H1 (cell line): Measurements from ENCODE around the gene PTPRD. TPM values are rescaled to one million over a fixed set of nuclear protein-coding genes. Genes with fewer than 3 reads are reported as not detected.

Experiments used
- CTCF ChIA-PET: fragments of 300-600 bp; sonication (Branson Sonifier 250); formaldehyde crosslinking; loops from one replicate; lab custom pipeline; 2021; ENCODE audit not compliant: partially characterized antibody; lab: Charles Lee
- POLR2A ChIA-PET: fragments of 300-600 bp; sonication (Branson Sonifier 250); formaldehyde crosslinking; loops from one replicate; lab custom pipeline; 2021; ENCODE audit warnings: inconsistent platforms; ENCODE audit not compliant: partially characterized antibody; lab: Charles Lee
- DNase-seq, 2 experiments: peaks; one replicate each; pipeline versions ENCODE4 v3.0.0 to v3.0.0-alpha.2; 2010 to 2022; ENCODE audit warnings: low spot score in 2 of 2, low read depth in 1 of 2, mixed read lengths in 1 of 2
- FAIRE-seq: peaks from 2 replicates; lab custom pipeline; 2011; peaks lifted over from hg19 to GRCh38; lab: Jason Lieb, UNC
- H2AFZ ChIP-seq: 2 replicates; pipeline ENCODE4 v1.8.1; 2012; ENCODE audit warnings: low read length, inconsistent platforms
- H2AK5ac ChIP-seq: 2 replicates; pipeline ENCODE4 v1.6.1; 2013; ENCODE audit warnings: low read depth, low read length
- H2BK120ac ChIP-seq: replicated peaks from 2 replicates; pipeline ENCODE3; 2013; ENCODE audit warnings: low read depth, low read length, inconsistent platforms
- H2BK12ac ChIP-seq: 2 replicates; pipeline ENCODE4 v1.6.1; 2013; ENCODE audit warnings: low read depth, low read length
- H2BK15ac ChIP-seq: 2 replicates; pipeline ENCODE4 v1.6.1; 2013; ENCODE audit warnings: low read length
- H2BK20ac ChIP-seq: 2 replicates; pipeline ENCODE4 v1.6.1; 2013; ENCODE audit warnings: low read length
- H2BK5ac ChIP-seq: 2 replicates; pipeline ENCODE4 v1.6.1; 2013; ENCODE audit warnings: low read depth, low read length
- H3K14ac ChIP-seq: 2 replicates; pipeline ENCODE4 v1.6.1; 2013; ENCODE audit warnings: inconsistent platforms; ENCODE audit not compliant: insufficient read length
- H3K18ac ChIP-seq: 2 replicates; pipeline ENCODE4 v1.6.1; 2013; ENCODE audit warnings: low read length; ENCODE audit errors: extremely low read depth
- H3K23ac ChIP-seq: 2 replicates; pipeline ENCODE4 v1.6.1; 2013; ENCODE audit warnings: inconsistent platforms; ENCODE audit not compliant: insufficient read length
- H3K23me2 ChIP-seq: 2 replicates; pipeline ENCODE4 v1.6.1; 2013; ENCODE audit warnings: low read depth, low read length
- H3K27ac ChIP-seq: 2 replicates; pipeline ENCODE4 v1.6.1; 2011; ENCODE audit warnings: low read depth, low read length, inconsistent platforms
- H3K27me3 ChIP-seq, 4 experiments: replicated peaks in 1 of 4; 1 replicate in 1 of 4; 2 replicates in 3 of 4; pipeline versions ENCODE4 v1.6.1 to v1.8.1; 2011 to 2013; ENCODE audit warnings: low read length in 3 of 4, mild to moderate bottlenecking in 3 of 4, inconsistent platforms in 2 of 4, mixed read lengths in 2 of 4, moderate library complexity in 1 of 4; ENCODE audit not compliant: control insufficient read depth in 3 of 4, insufficient read depth in 3 of 4; ENCODE audit errors: extremely low read depth in 1 of 4
- H3K36me3 ChIP-seq, 4 experiments: 2 replicates each; pipeline versions ENCODE4 v1.6.1 to v1.8.1; 2011 to 2013; ENCODE audit warnings: mild to moderate bottlenecking in 4 of 4, low read length in 3 of 4, moderate library complexity in 2 of 4, control low read depth in 1 of 4, inconsistent platforms in 1 of 4; ENCODE audit not compliant: insufficient read depth in 4 of 4, control insufficient read depth in 2 of 4
- H3K4ac ChIP-seq: replicated peaks from 2 replicates; pipeline ENCODE3; 2013; ENCODE audit warnings: low read length, low read depth, mixed read lengths, inconsistent platforms; ENCODE audit not compliant: insufficient read length
- H3K4me1 ChIP-seq, 4 experiments: replicated peaks in 1 of 4; 1 replicate in 1 of 4; 2 replicates in 3 of 4; pipeline versions ENCODE4 v1.6.1 to v1.8.1; 2011 to 2013; ENCODE audit warnings: low read length in 3 of 4, inconsistent platforms in 2 of 4, mixed read lengths in 1 of 4; ENCODE audit not compliant: insufficient read depth in 4 of 4, control insufficient read depth in 3 of 4
- H3K4me2 ChIP-seq, 2 experiments: 2 replicates each; pipeline versions ENCODE4 v1.6.1 to v1.8.1; 2011 to 2013; ENCODE audit warnings: low read depth in 2 of 2, low read length in 2 of 2, control low read depth in 1 of 2, inconsistent platforms in 1 of 2, mild to moderate bottlenecking in 1 of 2; ENCODE audit not compliant: insufficient read depth in 1 of 2
- H3K4me3 ChIP-seq, 4 experiments: fragments of 200-600, 300-600 bp in 1 of 4; sonication (generic), shearing (Covaris generic), sonication (Bioruptor Twin) in 1 of 4; 2 replicates each; pipeline versions ENCODE4 v1.5.1 to v1.8.1; 2011 to 2016; ENCODE audit warnings: low read length in 4 of 4, low read depth in 3 of 4, control low read depth in 2 of 4, inconsistent platforms in 2 of 4, mild to moderate bottlenecking in 2 of 4, mixed read lengths in 1 of 4, moderate library complexity in 1 of 4; ENCODE audit not compliant: insufficient read depth in 2 of 4; ENCODE audit errors: extremely low read depth in 1 of 4
- H3K56ac ChIP-seq: replicated peaks from 2 replicates; pipeline ENCODE3; 2013; ENCODE audit warnings: low read depth, mild to moderate bottlenecking, mixed read lengths, low read length, inconsistent platforms; ENCODE audit not compliant: insufficient read length
- H3K79me1 ChIP-seq: 2 replicates; pipeline ENCODE4 v1.6.1; 2013; ENCODE audit warnings: low read depth, low read length, control low read depth
- H3K79me2 ChIP-seq, 2 experiments: 2 replicates each; pipeline versions ENCODE4 v1.6.1 to v1.8.1; 2012 to 2013; ENCODE audit warnings: low read length in 2 of 2, mild to moderate bottlenecking in 2 of 2, inconsistent platforms in 1 of 2; ENCODE audit not compliant: insufficient read depth in 2 of 2, control insufficient read depth in 1 of 2
- H3K9ac ChIP-seq, 4 experiments: replicated peaks in 1 of 4; 1 replicate in 1 of 4; 2 replicates in 3 of 4; pipeline versions ENCODE4 v1.6.1 to v1.8.1; 2011 to 2013; ENCODE audit warnings: low read depth in 3 of 4, low read length in 3 of 4, control low read depth in 2 of 4, mild to moderate bottlenecking in 2 of 4, moderate library complexity in 2 of 4, inconsistent platforms in 1 of 4; ENCODE audit errors: extremely low read depth in 1 of 4
- H3K9me3 ChIP-seq, 2 experiments: 2 replicates each; pipeline versions ENCODE4 v1.6.1 to v1.8.1; 2012 to 2013; ENCODE audit warnings: mild to moderate bottlenecking in 2 of 2, moderate library complexity in 2 of 2, control low read depth in 1 of 2, inconsistent platforms in 1 of 2, low read depth in 1 of 2, low read length in 1 of 2, mixed read lengths in 1 of 2; ENCODE audit not compliant: insufficient read depth in 2 of 2
- H4K20me1 ChIP-seq, 2 experiments: replicated peaks in 1 of 2; 2 replicates each; pipeline versions ENCODE3 to v1.8.1; 2011 to 2013; ENCODE audit warnings: inconsistent platforms in 2 of 2, low read length in 2 of 2, mild to moderate bottlenecking in 1 of 2; ENCODE audit not compliant: insufficient read depth in 2 of 2, control insufficient read depth in 1 of 2
- H4K5ac ChIP-seq: 2 replicates; pipeline ENCODE4 v1.6.1; 2013; ENCODE audit warnings: low read length, low read depth, mixed read lengths, inconsistent platforms; ENCODE audit not compliant: insufficient read length
- H4K8ac ChIP-seq: 2 replicates; pipeline ENCODE4 v1.8.0; 2013; ENCODE audit warnings: mild to moderate bottlenecking, moderate library complexity, low read length, inconsistent platforms; ENCODE audit not compliant: insufficient read depth; ENCODE audit errors: extremely low read depth
- H4K91ac ChIP-seq: replicated peaks from 2 replicates; pipeline ENCODE3; 2013; ENCODE audit warnings: low read length, mixed read lengths, inconsistent platforms; ENCODE audit not compliant: insufficient read length
- MAFK ChIP-seq: IDR thresholded peaks from 2 replicates; pipeline ENCODE4 v1.6.1; 2012; ENCODE audit warnings: low read depth, mild to moderate bottlenecking, improper control_type of control experiment, low read length
- polyA plus RNA-seq, 7 experiments: library from polyadenylated mRNA; depleted of rRNA in 3 of 7; stranded (reverse) in 5 of 7; unstranded in 2 of 7; fragments of >200 nt in 5 of 7; fragments of 200-250 nt in 2 of 7; gene quantifications; 1 replicate in 5 of 7; 2 replicates in 1 of 7; 4 replicates in 1 of 7; pipeline versions ENCODE4 v1.2.1 to v1.2.3, GENCODE V29; 2011 to 2013; ENCODE audit warnings: missing spikeins in 2 of 7, mixed read lengths in 2 of 7
- total RNA-seq: library from RNA; stranded (reverse); fragmentation: NEBNext Ultra II Directional; extraction: Animal tissue kit (Norgen Biotek cat#: 25700); gene quantifications from 2 replicates; pipeline ENCODE4 v1.2.1, GENCODE V29; 2021
- TF ChIP-seq, protein P1 (sequence below): IDR thresholded peaks from 2 replicates; pipeline ENCODE4 v1.6.1; 2011; ENCODE audit warnings: low read depth, mild to moderate bottlenecking, low read length; ENCODE audit not compliant: insufficient read depth

The PTPRD gene
- total and polyA plus RNA-seq, 2 of the 8 experiments (the other 6 are each of a cell fraction or from before 2014, with no cell fraction given) = 17.2 to 77.0 TPM

DNA sequence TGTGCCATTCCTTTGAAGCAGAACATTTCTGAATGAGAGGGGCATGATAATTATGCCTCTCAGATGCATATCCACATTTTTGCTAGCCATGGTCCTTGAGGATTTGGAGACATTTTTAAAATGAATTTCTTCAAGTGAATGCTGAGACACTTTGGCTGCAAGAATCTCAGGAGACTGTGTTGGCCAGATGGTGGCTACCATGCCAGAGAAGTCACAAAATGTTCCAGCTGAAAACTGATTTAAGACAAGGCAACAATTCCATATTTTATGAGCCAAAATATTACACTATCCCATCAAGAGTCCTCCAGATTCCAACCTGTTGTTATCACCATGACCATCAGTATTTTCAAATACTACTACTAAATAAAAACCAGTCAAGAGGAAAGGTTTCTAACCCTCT lies 1953.7 kb downstream of the PTPRD start:
- no peaks in the 10 kb centered on the region for H3K23me2 ChIP-seq
- no peak overlapping the region for H4K91ac ChIP-seq
- H3K9me3 ChIP-seq = no peaks in the 10 kb centered on the region
- H2BK120ac ChIP-seq = no peak overlapping the region
- H2AK5ac ChIP-seq = no peak overlapping the region
- no peak overlapping the region for H3K18ac ChIP-seq
- no peak overlapping the region for H3K23ac ChIP-seq
- H4K20me1 ChIP-seq = no peaks in the 10 kb centered on the region
- no peaks in the 10 kb centered on the region for H3K79me1 ChIP-seq
- no peak overlapping the region for H2BK20ac ChIP-seq
- H3K27ac ChIP-seq = no peak overlapping the region
- no peak overlapping the region for H3K4me2 ChIP-seq
- H2BK12ac ChIP-seq = no peak overlapping the region
- no peak overlapping the region for H3K14ac ChIP-seq
- no peak overlapping the region for H2BK15ac ChIP-seq
- H3K4me3 ChIP-seq = no peak overlapping the region
- H3K4ac ChIP-seq = no peak overlapping the region
- CTCF ChIA-PET = interaction anchor here (1.5 kb wide), 1 partner anchor 193 kb away, joined by 3 read pairs; no protein-coding TSS in a partner anchor
- H2AFZ ChIP-seq = no peak overlapping the region
- FAIRE-seq = no peak
- no peaks in the 10 kb centered on the region for H3K4me1 ChIP-seq
- no peaks in the 10 kb centered on the region for H3K27me3 ChIP-seq
- no peak overlapping the region for H3K56ac ChIP-seq
- H3K79me2 ChIP-seq = no peaks in the 10 kb centered on the region; a peak in 1 of 4 replicates
- no peak overlapping the region for H4K8ac ChIP-seq
- POLR2A ChIA-PET = no interaction called here
- no peak overlapping the region for H2BK5ac ChIP-seq
- no peak for DNase-seq
- no peaks in the 10 kb centered on the region for H3K36me3 ChIP-seq
- no peak overlapping the region for H4K5ac ChIP-seq
- H3K9ac ChIP-seq = no peak overlapping the region
- TF ChIP-seq, protein P1, sequence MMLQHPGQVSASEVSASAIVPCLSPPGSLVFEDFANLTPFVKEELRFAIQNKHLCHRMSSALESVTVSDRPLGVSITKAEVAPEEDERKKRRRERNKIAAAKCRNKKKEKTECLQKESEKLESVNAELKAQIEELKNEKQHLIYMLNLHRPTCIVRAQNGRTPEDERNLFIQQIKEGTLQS = no peak
- TF ChIP-seq MAFK = no peak
